ENCODE data around the gene PARD3B.

The PARD3B gene

GRCh38 chr2:204645018-204645773, 99.9 kb downstream of the PARD3B start:
- intact Hi-C loops (cut with DNase I) = no loop called here
- no peak for DNase-seq

DNA sequence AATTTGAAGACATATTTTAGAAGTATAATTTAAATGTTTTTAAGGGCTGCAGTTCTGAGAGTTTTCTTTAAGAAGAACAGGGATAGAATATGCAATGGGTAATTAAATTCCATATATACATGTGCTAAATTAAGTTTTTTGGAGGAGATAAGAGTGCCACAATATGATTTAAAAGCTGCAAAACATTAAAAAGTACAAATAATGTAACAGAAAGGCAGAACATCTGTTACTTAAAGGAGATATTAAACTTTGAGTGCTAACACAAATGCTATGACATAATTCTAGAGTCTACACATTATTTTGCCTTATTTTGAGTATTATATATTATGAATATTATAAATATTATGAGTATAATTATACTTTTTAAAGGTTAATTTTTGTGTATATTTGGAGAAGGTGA, 102.4 kb downstream of the PARD3B start:
- intact Hi-C loops (cut with DNase I) = no loop called here
- no peak for DNase-seq

- intact Hi-C loops (cut with DNase I) = no loop called here
- DNase-seq = no peak
Measured at GRCh38 chr2:204650611-204651010, 105.3 kb downstream of the PARD3B start.

DNA sequence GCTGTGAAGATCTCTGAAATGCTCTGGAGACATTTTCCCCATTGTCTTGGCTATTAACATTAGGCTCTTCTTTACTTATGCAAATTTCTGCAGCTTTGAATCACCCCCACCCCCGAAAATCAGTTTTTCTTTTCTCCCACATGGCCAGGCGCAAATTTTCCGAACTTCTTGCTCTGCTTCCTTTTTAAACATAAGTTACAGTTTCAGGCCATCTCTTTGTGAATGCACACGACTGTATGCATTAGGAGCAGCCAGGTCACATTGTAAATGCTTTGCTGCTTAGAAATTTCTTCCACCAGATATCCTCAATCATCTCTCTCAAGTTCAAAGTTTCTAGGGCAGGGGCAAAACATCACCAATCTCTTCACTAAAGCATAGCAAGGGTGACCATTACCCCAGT, 106.8 kb downstream of the PARD3B start:
- intact Hi-C loops (cut with DNase I) = no loop called here
- no peak for DNase-seq

GRCh38 chr2:204654669-204655068, 109.4 kb downstream of the PARD3B start:
- DNase-seq = no peak
- intact Hi-C loops (cut with DNase I) = no loop called here

- intact Hi-C loops (cut with DNase I) = no loop called here
- DNase-seq = no peak
Measured at GRCh38 chr2:204655101-204655500, 109.8 kb downstream of the PARD3B start.

DNA sequence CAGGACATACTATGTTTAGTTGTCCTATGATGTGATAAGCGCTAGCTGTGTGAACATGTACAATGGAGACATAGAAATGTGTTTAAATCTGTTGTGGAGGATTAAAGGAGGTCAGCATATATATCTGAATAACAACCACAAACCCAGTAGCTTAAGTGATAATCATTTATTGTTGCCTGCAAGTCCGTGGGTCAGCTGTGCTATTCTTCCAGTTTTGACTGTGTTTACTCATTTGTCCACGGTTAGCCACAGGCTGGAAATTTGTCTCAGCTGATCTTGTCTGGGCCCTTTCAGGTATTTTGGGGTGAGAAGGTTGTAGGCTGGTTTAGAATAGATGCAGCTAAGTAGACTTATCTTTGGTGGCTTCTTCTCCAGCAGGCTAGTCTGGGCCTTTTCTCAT, 110.4 kb downstream of the PARD3B start:
- intact Hi-C loops (cut with DNase I) = no loop called here
- DNase-seq = no peak

DNA sequence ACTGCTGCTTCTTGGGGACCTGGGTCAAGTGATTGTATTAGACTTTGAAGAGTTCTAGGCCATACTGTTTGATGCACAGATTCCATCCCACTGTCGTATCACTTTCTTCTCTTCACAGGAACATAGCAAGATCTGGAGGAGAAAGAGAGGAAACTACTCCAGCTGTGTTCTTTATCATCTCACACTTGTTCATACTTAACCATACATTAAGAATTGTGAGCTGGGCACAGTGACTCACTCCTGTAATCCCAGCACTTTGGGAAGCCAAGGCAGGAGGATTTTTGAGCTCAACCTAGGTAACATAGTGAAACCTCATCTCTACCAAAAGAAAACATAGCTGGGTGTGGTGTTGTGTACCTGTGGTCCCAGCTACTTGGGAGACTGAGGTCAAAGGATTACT, 111.7 kb downstream of the PARD3B start:
- intact Hi-C loops (cut with DNase I) = no loop called here
- DNase-seq = no peak

DNA sequence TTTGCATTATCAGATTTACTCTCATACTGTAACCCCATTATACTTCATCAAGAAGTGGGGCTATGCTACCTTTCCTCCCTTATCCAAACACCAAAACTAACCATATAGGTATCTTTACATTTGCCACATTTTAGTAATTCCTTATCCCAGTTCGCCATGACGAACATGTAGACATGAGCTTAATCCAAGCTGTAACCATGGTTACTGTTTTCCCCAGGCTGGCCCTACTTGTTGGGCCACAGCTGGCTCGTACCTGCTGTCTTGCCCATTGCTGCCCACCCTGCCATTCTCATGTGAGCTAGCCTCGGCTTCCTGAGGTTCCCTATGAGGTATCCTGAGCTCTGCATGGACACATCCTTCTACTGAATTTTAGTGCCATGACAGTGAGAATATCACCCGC, 117.7 kb downstream of the PARD3B start:
- DNase-seq = no peak
- intact Hi-C loops (cut with DNase I) = no loop called here

DNA sequence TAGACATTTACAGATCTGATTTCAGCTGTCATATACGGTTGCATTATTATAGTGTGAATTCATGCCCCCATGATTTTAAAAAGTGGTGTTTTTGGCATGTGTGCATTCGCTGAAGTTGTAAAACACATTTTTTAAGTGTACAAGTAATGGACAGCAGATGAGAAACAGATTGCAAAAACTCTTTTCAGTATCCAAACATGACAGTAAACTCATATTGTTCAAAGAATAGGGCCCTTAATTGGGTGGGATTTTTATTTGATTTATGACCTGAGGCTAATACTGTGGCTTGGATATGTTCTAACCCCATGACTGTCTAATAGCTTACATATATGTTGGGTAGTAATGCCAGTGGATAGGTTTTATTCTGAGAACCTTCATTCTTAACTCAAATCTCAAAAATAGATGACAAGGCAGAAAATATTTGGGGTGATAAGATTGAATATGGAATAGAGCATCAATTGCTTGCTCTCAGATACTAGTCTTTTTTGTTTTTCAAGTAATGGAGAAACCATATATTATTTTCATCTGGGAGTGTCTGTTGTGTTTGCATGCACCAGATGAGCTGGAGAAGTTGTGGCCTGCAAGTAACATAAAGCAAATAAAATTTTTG, 118.6 kb downstream of the PARD3B start:
- intact Hi-C loops (cut with DNase I) = no loop called here
- no peak for DNase-seq

DNA sequence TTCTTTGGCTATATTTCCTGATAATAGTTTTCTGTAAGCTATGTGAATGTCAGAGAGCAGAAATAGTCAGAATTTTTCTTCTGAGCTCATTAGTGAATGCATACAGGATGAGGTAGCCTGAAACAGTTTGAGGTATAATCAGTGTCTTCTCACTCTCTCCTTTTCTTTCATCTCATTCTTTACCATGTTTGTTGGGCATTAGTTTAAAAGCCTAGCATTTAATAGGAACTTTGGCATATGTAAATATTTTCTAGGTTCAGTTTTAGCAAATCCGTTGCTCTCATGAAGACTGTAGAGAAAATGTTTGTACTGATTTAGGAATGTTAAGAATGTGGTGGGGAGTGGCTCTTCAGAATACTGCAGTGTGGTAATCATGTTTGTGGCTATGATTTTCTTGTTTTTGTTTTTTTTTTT, 119.4 kb downstream of the PARD3B start:
- DNase-seq = no peak
- intact Hi-C loops (cut with DNase I) = no loop called here

DNA sequence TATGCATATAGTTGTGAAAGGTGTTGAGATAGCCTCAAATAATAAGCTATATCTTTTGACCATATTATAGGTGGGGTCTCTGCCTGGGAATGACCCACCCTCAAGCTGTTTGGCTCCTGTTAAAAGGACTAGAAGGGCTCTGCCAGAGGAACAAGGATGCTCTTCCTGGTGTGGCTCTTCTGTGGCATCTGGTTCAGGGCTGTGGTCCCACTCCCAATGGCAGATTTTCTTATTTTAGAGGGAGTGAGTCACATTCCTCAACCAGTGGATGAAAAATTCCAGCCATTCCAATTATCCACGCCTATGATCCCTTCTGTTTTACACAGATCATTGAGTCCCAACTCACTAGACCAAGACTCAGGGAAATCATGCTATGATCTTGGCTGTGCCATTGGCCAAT, 119.9 kb downstream of the PARD3B start:
- intact Hi-C loops (cut with DNase I) = no loop called here
- no peak for DNase-seq

DNA sequence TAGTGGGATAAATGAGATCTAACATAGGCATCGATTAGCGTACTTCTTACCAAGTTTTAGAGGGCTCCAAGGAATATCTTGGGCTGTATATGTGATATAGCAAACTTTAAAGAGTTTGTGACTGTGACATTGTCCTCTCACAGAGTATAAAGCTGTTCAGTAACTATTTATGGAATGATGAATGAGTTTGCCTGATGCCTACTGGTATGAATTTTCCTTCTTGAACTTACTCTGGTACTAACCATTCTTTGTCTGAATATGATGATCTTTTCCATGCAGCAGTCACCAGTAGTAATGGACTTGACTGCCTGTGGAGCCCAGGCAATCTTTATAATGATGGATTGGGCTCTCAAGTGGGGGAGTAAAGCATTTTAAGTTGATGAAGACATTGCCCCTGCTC, 120.5 kb downstream of the PARD3B start:
- intact Hi-C loops (cut with DNase I) = no loop called here
- no peak for DNase-seq

GRCh38 chr2:204667990-204668389, 122.7 kb downstream of the PARD3B start:
- DNase-seq = no peak
- intact Hi-C loops (cut with DNase I) = no loop called here

DNA sequence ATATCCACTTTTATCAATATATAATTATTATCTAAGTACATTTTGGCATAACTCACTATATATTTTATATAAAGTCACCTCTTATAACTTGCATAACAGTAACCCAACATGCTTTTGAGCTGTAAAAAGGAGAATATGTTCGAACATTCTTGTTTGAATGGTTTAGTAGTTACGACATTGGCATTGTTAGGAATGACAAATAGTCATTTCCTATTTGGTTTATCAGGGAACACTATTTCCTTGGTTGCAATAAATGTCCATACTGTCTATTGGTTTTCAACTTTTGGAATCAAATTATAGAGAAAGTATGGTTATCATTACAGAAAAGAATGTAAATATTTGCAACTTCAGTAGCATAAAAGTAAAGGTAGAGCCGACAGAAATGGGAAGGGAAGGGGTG, 124.1 kb downstream of the PARD3B start:
- intact Hi-C loops (cut with DNase I) = no loop called here
- DNase-seq = no peak

GRCh38 chr2:204670124-204670523, 124.8 kb downstream of the PARD3B start:
- intact Hi-C loops (cut with DNase I) = no loop called here
- no peak for DNase-seq

DNA sequence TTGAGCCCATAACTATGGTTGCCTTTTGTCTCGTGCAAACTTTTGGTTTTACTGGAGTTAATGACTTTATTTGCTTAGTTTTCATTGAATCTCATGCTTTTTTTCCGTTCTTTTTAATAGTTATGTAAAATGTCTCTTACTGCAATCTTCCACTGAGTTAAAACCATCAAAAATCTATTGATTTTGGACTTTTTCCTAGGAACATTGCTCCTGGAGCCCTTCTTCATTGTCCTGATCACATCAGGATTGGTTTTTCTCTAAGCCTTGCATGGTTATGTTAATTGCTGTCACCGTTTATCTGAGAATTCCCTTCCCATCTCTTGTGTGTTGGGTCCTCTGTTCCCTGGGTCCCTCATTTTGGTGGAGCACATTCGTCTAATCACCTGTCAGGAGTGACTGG, 125.5 kb downstream of the PARD3B start:
- intact Hi-C loops (cut with DNase I) = no loop called here
- no peak for DNase-seq

DNA sequence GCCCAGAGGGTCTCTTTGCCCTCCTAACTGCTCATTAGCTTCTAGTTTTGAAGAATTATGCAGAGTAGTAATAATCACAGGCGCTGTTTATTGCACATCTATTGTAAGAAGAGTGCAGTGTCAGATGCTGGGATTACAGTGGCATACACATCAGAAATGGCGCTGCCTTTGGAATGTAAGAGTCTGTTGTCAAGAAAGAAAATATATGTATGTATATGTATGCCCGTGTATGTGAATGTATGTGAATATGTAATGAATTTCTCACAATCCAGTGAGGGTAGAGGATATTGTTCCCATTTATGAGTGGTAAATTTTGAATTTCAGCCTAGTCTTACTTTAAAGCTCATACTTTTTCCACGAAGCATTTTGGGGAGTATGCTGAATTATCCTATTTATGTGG, 127.5 kb downstream of the PARD3B start:
- intact Hi-C loops (cut with DNase I) = no loop called here
- DNase-seq = no peak

GRCh38 chr2:204673877-204674276, 128.6 kb downstream of the PARD3B start:
- intact Hi-C loops (cut with DNase I) = no loop called here
- no peak for DNase-seq

DNA sequence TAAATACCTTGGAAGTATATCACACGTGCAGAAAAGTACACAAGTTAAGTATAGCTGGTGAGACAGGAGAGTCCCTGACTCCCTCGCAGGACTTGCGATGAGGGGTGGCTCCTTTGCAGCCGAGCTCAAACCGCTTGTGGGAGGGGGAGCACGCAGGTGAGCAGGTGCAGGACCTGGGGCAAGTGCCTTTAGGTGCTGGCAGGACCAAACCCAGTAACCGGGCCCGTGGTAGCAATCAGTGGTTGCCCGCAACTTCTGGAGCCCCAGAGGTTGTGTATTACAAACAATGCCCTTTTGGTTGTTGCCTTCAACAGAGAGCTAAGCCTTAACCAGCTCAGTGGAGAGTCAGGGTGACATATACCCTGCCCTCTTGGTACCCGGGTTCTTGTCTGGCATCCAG, 132.8 kb downstream of the PARD3B start:
- intact Hi-C loops (cut with DNase I) = no loop called here
- peak in 2 of 10 donors; percentile 42 to 54 for DNase-seq

GRCh38 chr2:204680576-204680975, 135.3 kb downstream of the PARD3B start:
- no peak for DNase-seq
- intact Hi-C loops (cut with DNase I) = no loop called here

DNA sequence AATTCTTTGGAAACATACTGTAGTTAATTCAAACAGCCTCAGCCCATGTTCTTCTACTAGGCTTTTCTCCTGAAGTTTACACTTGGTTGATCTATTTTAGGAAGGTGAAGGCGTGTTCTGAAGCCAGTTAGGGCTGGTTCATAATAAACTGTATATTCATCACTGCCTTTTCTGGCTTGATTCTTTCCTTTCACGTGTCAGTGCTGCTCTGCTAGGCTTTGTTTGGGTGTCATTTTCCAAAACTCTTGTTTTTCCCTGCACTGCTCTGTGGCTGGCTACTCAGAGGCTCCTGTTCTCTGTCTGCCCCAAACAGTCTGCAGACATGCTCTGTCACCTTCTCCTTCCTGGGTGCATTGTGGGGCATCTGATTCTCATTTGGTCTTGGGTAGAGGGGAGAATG, 136.1 kb downstream of the PARD3B start:
- DNase-seq = no peak
- intact Hi-C loops (cut with DNase I) = no loop called here

GRCh38 chr2:204683384-204683783, 138.1 kb downstream of the PARD3B start:
- intact Hi-C loops (cut with DNase I) = no loop called here
- no peak for DNase-seq

All from posterior cingulate gyrus (tissue), 11 donors.